ENCODE data around the gene RNF32. TPM values are rescaled to one million over a fixed set of nuclear protein-coding genes. Genes with fewer than 3 reads are reported as not detected.

Gene RNF32
- total RNA-seq, 1 experiment from 2014 or later: 0.61 TPM

DNA sequence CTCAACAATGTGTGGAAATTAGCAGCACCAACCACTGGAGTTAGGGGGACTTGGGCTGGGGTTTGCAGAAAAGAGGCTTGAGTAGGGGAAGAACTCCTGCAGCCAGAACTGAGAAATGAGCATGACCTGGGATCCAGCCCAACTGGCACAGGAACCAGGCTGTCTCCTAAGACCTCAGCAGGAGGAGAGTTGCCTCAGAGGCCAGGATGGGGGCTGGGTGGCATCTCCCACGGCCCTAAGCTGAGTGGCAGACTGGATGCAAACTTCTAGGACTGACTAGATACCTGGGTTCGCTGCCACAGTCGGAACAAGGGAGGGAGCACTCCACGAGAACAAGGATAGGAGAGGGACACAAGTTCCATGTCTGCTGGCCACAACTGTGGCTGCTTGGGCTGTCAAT is 62.6 kb downstream of the RNF32 start (continued):
- no peak for TF ChIP-seq SP1 (CRISPR knock-in tag; conservative IDR thresholded peaks at IDR 0.05)
- TF ChIP-seq ZNF423 (CRISPR knock-in tag; IDR thresholded peaks at IDR 0.05): no peak
- TF ChIP-seq NR2C2 (CRISPR knock-in tag; IDR thresholded peaks at IDR 0.05): no peak
- TF ChIP-seq, protein P1, sequence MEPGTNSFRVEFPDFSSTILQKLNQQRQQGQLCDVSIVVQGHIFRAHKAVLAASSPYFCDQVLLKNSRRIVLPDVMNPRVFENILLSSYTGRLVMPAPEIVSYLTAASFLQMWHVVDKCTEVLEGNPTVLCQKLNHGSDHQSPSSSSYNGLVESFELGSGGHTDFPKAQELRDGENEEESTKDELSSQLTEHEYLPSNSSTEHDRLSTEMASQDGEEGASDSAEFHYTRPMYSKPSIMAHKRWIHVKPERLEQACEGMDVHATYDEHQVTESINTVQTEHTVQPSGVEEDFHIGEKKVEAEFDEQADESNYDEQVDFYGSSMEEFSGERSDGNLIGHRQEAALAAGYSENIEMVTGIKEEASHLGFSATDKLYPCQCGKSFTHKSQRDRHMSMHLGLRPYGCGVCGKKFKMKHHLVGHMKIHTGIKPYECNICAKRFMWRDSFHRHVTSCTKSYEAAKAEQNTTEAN (CRISPR knock-in tag; IDR thresholded peaks at IDR 0.05): no peak
- TF ChIP-seq, protein P2, sequence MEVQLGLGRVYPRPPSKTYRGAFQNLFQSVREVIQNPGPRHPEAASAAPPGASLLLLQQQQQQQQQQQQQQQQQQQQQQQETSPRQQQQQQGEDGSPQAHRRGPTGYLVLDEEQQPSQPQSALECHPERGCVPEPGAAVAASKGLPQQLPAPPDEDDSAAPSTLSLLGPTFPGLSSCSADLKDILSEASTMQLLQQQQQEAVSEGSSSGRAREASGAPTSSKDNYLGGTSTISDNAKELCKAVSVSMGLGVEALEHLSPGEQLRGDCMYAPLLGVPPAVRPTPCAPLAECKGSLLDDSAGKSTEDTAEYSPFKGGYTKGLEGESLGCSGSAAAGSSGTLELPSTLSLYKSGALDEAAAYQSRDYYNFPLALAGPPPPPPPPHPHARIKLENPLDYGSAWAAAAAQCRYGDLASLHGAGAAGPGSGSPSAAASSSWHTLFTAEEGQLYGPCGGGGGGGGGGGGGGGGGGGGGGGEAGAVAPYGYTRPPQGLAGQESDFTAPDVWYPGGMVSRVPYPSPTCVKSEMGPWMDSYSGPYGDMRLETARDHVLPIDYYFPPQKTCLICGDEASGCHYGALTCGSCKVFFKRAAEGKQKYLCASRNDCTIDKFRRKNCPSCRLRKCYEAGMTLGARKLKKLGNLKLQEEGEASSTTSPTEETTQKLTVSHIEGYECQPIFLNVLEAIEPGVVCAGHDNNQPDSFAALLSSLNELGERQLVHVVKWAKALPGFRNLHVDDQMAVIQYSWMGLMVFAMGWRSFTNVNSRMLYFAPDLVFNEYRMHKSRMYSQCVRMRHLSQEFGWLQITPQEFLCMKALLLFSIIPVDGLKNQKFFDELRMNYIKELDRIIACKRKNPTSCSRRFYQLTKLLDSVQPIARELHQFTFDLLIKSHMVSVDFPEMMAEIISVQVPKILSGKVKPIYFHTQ (CRISPR knock-in tag; IDR thresholded peaks at IDR 0.05): no peak
- no peak for TF ChIP-seq GABPB1 (CRISPR knock-in tag; IDR thresholded peaks at IDR 0.05)
- no peak for TF ChIP-seq TEAD4 (CRISPR knock-in tag; IDR thresholded peaks at IDR 0.05)
- TF ChIP-seq GTF2I (CRISPR knock-in tag; conservative IDR thresholded peaks at IDR 0.05): no peak
- no peak for TF ChIP-seq HMGA2 (CRISPR knock-in tag; IDR thresholded peaks at IDR 0.05)
- no peak for TF ChIP-seq ZNF416 (CRISPR knock-in tag; IDR thresholded peaks at IDR 0.05)

DNA sequence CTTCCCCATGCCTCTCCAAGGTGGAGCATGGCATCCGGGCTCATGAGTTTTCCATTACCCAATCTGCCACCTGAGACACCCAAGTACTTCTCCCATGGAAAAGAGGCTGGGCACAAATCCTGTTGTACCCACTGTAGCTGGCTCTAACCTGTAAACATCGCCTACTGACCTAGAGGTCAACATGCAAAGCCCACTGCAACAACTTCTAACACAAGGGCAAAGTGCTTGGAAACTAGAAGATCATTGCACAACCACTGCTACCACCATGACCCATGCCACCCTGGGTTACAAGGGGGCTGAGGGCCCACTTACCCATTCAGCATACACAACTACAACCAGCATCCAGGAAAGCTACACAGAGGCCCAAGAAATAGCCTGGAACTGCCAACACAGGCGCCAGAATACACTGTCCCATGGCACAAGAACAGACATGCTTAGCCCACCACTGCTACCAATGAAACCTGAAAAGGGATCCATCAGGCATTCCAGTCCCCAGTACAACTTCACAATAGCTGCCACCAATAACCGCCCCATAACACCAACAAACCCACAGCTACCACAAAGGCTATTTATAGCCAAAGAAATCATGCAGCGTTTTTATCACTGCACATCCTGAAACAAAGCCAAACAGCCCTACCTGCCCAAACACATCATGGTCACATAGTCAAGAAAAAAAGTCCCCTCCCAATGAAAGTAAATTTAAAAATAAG is 63.4 kb downstream of the RNF32 start:
- no peaks in the 10 kb centered on the region for H3K27me3 Mint-ChIP-seq (ENCODE audit: low read depth)
- H3K36me3 Mint-ChIP-seq: peaks cover 32% of the 10 kb centered on the region
- no peaks in the 10 kb centered on the region for H3K4me1 Mint-ChIP-seq
- peaks cover 26% of the 10 kb centered on the region for H3K9me3 Mint-ChIP-seq
- ChIA-PET CTCF (interaction anchor here (0.7 kb wide), 1 partner anchor 99 kb away, joined by 3 read pairs; no protein-coding TSS in a partner anchor), POLR2A (interaction anchor here (0.5 kb wide), 1 partner anchor 434 kb away, joined by 3 read pairs; no protein-coding TSS in a partner anchor)
- ATAC-seq: no peak
- no peak overlapping the region for H3K4me3 Mint-ChIP-seq
- no peak for DNase-seq (ENCODE audit: low spot score)
- H3K27ac Mint-ChIP-seq: no peak overlapping the region
- no peak for TF ChIP-seq JUN (CRISPR knock-in tag; IDR thresholded peaks at IDR 0.05)
- TF ChIP-seq NFATC4 (CRISPR knock-in tag; IDR thresholded peaks at IDR 0.05): no peak
- TF ChIP-seq, protein P3, sequence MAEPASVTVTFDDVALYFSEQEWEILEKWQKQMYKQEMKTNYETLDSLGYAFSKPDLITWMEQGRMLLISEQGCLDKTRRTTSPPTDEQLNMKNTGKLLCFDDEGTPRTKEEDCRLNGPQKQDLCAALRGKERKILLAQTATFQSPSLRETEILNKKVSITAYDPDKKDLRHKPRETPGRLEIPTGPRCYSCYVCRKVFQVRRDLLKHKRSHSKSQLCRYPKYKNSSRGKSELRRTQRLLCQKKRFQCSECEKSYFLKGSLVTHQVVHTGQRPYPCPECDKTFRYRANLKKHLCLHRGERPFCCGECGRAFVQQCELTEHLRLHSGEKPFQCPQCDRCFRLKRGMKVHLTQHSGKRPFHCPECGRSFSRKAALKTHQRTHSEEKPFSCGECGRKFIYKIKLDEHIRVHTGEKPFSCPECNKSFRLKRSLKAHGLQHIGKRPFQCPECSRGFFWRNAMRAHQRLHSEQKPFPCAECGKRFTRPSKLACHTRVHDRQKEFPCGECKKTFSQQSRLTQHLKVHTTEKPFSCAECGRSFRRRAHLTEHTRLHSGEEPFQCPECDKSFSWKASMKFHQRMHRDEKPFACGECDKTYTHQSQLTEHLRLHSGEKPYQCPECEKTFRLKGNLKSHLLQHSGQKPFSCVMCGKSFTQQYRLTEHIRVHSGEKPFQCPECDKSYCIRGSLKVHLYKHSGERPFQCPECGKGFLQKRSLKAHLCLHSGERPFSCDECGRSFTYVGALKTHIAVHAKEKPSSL (CRISPR knock-in tag; conservative IDR thresholded peaks at IDR 0.05): no peak
- TF ChIP-seq IRF2 (CRISPR knock-in tag; IDR thresholded peaks at IDR 0.05; ENCODE audit: borderline replicate concordance, low read depth): no peak
- no peak for TF ChIP-seq CBFB (CRISPR knock-in tag; IDR thresholded peaks at IDR 0.05; ENCODE audit: low read depth)
- no peak for TF ChIP-seq KAT7 (CRISPR knock-in tag; IDR thresholded peaks at IDR 0.05; ENCODE audit: borderline replicate concordance)
- TF ChIP-seq NFE2L1 (CRISPR knock-in tag; IDR thresholded peaks at IDR 0.05): no peak
- TF ChIP-seq, protein P4, sequence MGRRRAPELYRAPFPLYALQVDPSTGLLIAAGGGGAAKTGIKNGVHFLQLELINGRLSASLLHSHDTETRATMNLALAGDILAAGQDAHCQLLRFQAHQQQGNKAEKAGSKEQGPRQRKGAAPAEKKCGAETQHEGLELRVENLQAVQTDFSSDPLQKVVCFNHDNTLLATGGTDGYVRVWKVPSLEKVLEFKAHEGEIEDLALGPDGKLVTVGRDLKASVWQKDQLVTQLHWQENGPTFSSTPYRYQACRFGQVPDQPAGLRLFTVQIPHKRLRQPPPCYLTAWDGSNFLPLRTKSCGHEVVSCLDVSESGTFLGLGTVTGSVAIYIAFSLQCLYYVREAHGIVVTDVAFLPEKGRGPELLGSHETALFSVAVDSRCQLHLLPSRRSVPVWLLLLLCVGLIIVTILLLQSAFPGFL (CRISPR knock-in tag; IDR thresholded peaks at IDR 0.05; ENCODE audit: borderline replicate concordance): no peak
- TF ChIP-seq, protein P5, sequence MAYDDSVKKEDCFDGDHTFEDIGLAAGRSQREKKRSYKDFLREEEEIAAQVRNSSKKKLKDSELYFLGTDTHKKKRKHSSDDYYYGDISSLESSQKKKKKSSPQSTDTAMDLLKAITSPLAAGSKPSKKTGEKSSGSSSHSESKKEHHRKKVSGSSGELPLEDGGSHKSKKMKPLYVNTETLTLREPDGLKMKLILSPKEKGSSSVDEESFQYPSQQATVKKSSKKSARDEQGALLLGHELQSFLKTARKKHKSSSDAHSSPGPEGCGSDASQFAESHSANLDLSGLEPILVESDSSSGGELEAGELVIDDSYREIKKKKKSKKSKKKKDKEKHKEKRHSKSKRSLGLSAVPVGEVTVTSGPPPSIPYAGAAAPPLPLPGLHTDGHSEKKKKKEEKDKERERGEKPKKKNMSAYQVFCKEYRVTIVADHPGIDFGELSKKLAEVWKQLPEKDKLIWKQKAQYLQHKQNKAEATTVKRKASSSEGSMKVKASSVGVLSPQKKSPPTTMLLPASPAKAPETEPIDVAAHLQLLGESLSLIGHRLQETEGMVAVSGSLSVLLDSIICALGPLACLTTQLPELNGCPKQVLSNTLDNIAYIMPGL (CRISPR knock-in tag; IDR thresholded peaks at IDR 0.05): no peak
- no peak for TF ChIP-seq ETV6 (CRISPR knock-in tag; IDR thresholded peaks at IDR 0.05)
- TF ChIP-seq NR3C1 (CRISPR knock-in tag; conservative IDR thresholded peaks at IDR 0.05; ENCODE audit: low read depth): no peak
- TF ChIP-seq TP53 (CRISPR knock-in tag; IDR thresholded peaks at IDR 0.05): no peak
- no peak for TF ChIP-seq ZNF671 (CRISPR knock-in tag; IDR thresholded peaks at IDR 0.05)
- TF ChIP-seq ZNF423 (CRISPR knock-in tag; IDR thresholded peaks at IDR 0.05): no peak
- TF ChIP-seq RORB (CRISPR knock-in tag; IDR thresholded peaks at IDR 0.05): no peak
- TF ChIP-seq, protein P6, sequence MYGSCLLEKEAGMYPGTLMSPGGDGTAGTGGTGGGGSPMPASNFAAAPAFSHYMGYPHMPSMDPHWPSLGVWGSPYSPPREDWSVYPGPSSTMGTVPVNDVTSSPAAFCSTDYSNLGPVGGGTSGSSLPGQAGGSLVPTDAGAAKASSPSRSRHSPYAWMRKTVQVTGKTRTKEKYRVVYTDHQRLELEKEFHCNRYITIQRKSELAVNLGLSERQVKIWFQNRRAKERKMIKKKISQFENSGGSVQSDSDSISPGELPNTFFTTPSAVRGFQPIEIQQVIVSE (CRISPR knock-in tag; IDR thresholded peaks at IDR 0.05; ENCODE audit: borderline replicate concordance): no peak
- TF ChIP-seq PRRX2 (CRISPR knock-in tag; IDR thresholded peaks at IDR 0.05): no peak

All from WTC11 (cell line).